Osteoblast (primary cell): Measurements from ENCODE around the gene SMPD3. TPM values are rescaled to one million over a fixed set of nuclear protein-coding genes. Genes with fewer than 3 reads are reported as not detected.

ENCODE experiments used
- DNase-seq: peaks from one replicate; pipeline ENCODE4 v3.0.0; 2011; ENCODE audit warnings: low spot score, mixed read lengths; ENCODE audit not compliant: insufficient read length; ENCODE audit errors: missing footprints
- H2AFZ ChIP-seq: 2 replicates; pipeline ENCODE4 v1.6.0; 2011; ENCODE audit warnings: mild to moderate bottlenecking, low read length
- H3K27ac ChIP-seq: 2 replicates; pipeline ENCODE4 v1.5.1; 2011; ENCODE audit warnings: mild to moderate bottlenecking, low read depth, low read length, moderate library complexity
- H3K27me3 ChIP-seq: 2 replicates; pipeline ENCODE4 v1.6.0; 2012; ENCODE audit warnings: mild to moderate bottlenecking, control low read depth, inconsistent platforms, low read length, moderate library complexity; ENCODE audit not compliant: insufficient read depth
- H3K36me3 ChIP-seq: 2 replicates; pipeline ENCODE4 v1.5.1; 2011; ENCODE audit warnings: mild to moderate bottlenecking, low read length, control low read depth, moderate library complexity; ENCODE audit not compliant: insufficient read depth
- H3K4me1 ChIP-seq: 2 replicates; pipeline ENCODE4 v1.5.1; 2011; ENCODE audit warnings: mild to moderate bottlenecking, low read length, control low read depth, moderate library complexity; ENCODE audit not compliant: insufficient read depth
- H3K4me2 ChIP-seq: 2 replicates; pipeline ENCODE4 v1.6.0; 2011; ENCODE audit warnings: mild to moderate bottlenecking, low read length; ENCODE audit not compliant: insufficient read depth
- H3K4me3 ChIP-seq: fragments of 200-600 bp; sonication (generic); 3 replicates; pipeline ENCODE4 v1.5.1; 2012; ENCODE audit warnings: mild to moderate bottlenecking, low read length, inconsistent platforms; ENCODE audit not compliant: insufficient read depth
- H3K79me2 ChIP-seq: 2 replicates; pipeline ENCODE4 v1.6.0; 2012; ENCODE audit warnings: mild to moderate bottlenecking, low read length, control low read depth, inconsistent platforms; ENCODE audit not compliant: insufficient read depth
- H3K9me3 ChIP-seq: 2 replicates; pipeline ENCODE4 v1.5.1; 2011; ENCODE audit warnings: low read depth, low read length, control low read depth
- H4K20me1 ChIP-seq: 2 replicates; pipeline ENCODE4 v1.6.0; 2012; ENCODE audit warnings: mild to moderate bottlenecking, low read length, control low read depth; ENCODE audit not compliant: insufficient read depth
- total RNA-seq: library from RNA; depleted of rRNA; stranded (reverse); fragments of >200 nt; gene quantifications from 2 replicates; pipeline ENCODE4 v1.2.3, GENCODE V29; 2012
- TF ChIP-seq, protein P1 (sequence below): IDR thresholded peaks from 2 replicates; pipeline ENCODE4 v1.5.1; 2011; ENCODE audit warnings: mild to moderate bottlenecking, low read depth, low read length, moderate library complexity; ENCODE audit errors: extremely low read depth

The SMPD3 gene
- total RNA-seq, 1 donor = 0.72 TPM

DNA sequence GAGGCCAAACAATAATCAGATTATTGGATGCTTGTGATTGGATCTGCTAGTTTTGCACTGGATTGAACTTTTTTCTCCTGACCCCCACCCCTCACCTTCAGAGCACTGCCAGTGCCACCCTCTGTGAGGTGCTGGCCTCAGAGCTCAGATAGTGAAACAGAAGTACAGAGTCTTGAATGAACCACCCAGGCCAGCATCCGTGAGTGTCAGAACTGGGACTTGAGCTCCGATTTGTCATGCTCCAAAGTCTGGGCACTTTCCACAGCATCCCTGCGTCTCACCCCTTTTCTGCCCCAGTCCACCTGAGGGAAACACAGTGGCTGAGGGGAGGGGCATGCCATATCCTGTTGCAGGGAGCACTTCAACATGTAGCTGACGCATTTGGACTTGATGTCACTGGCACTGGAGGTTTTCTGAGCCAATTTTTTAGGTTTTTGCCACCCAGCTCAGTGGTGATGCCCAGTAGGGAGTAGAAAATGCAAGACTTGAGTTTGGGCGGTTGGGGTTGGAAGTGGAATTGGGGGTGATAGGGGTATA is 47.3 kb downstream of the SMPD3 start:
- no peak for DNase-seq
- Histone ChIP-seq H3K27me3 (no peaks in the 10 kb centered on the region), H3K4me1 (peaks cover 15% of the 10 kb centered on the region), H3K4me2 (no peak overlapping the region), H4K20me1 (no peaks in the 10 kb centered on the region), H3K9me3 (no peaks in the 10 kb centered on the region), H3K79me2 (no peaks in the 10 kb centered on the region), H3K36me3 (no peaks in the 10 kb centered on the region), H3K4me3 (no peak overlapping the region), H2AFZ (no peak overlapping the region), H3K27ac (no peak overlapping the region)
- TF ChIP-seq, protein P1, sequence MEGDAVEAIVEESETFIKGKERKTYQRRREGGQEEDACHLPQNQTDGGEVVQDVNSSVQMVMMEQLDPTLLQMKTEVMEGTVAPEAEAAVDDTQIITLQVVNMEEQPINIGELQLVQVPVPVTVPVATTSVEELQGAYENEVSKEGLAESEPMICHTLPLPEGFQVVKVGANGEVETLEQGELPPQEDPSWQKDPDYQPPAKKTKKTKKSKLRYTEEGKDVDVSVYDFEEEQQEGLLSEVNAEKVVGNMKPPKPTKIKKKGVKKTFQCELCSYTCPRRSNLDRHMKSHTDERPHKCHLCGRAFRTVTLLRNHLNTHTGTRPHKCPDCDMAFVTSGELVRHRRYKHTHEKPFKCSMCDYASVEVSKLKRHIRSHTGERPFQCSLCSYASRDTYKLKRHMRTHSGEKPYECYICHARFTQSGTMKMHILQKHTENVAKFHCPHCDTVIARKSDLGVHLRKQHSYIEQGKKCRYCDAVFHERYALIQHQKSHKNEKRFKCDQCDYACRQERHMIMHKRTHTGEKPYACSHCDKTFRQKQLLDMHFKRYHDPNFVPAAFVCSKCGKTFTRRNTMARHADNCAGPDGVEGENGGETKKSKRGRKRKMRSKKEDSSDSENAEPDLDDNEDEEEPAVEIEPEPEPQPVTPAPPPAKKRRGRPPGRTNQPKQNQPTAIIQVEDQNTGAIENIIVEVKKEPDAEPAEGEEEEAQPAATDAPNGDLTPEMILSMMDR = no peak

DNA sequence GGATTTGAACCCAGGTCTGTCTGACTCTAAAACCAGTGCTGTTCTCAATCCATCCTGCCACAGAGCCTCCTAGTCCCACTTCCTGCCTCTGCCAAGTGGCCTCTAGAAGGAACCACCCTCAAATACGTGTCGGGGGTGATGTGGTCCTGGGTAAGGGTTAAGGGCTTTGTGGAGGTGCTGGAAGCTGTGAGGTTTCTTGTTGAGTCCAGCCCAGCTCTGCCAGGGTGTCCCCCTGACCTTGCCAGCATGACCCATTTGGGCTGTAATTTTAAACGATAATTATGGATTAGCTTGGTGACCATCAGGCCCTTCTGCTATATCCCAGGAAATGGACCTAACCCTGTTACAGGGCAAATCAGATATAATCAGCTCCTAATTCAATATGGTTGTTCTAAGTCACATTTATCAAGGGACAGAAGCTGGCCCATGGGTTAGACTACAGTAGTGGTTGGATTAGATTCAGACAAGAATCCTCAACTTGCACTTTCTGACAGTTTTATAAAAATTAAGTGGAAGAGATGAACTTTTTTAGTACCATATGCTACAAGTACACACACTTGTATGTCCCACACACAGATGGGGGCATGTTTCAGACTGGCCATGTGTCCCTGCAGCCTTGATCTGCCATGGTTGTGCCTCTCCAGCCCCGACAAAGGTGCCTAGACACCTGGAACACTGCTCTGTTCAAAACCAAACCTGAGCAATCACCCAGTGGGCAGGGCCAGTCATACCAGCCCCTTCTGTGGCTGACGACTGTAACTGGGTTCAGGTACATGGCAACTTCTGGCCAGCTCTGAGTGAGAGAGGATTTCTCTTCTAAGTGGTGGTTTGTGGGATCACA is 48.0 kb downstream of the SMPD3 start:
- Histone ChIP-seq H3K4me3 (no peak overlapping the region), H3K79me2 (no peaks in the 10 kb centered on the region), H3K9me3 (no peaks in the 10 kb centered on the region), H3K36me3 (no peaks in the 10 kb centered on the region), H2AFZ (no peak overlapping the region), H3K4me2 (no peak overlapping the region), H3K4me1 (peaks cover 15% of the 10 kb centered on the region), H3K27ac (no peak overlapping the region), H4K20me1 (no peaks in the 10 kb centered on the region), H3K27me3 (no peaks in the 10 kb centered on the region)
- DNase-seq = no peak
- TF ChIP-seq, protein P1 = no peak

DNA sequence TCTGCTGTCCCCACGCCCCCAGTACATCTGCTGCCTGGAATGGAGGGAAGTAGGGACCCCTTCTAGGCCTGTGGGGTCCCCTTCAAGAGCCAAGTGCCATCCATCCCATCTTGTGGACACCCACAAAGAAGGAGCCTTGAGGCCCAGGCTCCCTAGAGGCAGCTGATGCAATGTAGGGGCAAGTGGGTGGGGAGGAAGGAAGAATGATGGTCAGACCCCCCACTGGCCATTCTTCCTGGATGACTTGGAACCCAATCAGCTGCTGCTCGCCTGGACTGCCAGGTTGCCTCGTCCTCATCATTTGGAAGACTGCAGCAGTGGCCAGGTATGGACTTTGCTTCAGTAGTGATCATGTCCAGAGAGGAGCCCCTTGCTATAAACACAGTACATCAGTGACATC is 48.9 kb downstream of the SMPD3 start:
- Histone ChIP-seq H3K4me3 (no peak overlapping the region), H3K4me2 (no peak overlapping the region), H3K79me2 (no peaks in the 10 kb centered on the region), H3K9me3 (no peaks in the 10 kb centered on the region), H3K27ac (no peak overlapping the region), H3K36me3 (no peaks in the 10 kb centered on the region), H4K20me1 (no peaks in the 10 kb centered on the region), H3K4me1 (peaks cover 15% of the 10 kb centered on the region), H2AFZ (no peak overlapping the region), H3K27me3 (no peaks in the 10 kb centered on the region)
- TF ChIP-seq, protein P1 = no peak
- DNase-seq = no peak

DNA sequence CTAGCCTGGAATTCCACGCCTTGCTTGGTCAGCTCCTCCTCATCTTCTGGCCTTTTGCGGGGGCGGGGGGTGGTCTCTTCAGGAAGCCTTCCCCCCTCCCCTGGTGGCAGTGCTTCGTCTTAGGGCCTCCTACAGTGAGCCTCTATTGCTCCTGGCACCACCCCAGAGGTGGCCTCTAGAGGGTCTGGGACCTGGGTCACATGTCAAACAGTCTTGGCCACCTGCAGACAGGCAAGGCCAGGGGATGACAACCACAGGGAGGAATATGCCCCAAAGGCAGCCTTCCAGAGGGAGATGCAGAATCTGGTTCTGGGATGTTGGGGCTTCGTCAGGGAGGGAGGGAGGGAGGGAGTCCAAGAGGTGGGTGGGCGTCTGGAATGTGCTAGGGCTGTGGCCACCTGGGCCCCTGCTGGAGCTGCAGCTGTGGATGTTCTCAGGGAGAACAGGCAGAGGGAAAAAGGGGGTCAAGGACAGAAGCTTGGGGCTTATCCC is 50.6 kb downstream of the SMPD3 start:
- no peaks in the 10 kb centered on the region for H4K20me1 ChIP-seq
- peaks cover 13% of the 10 kb centered on the region for H3K4me1 ChIP-seq
- TF ChIP-seq, protein P1 = no peak
- DNase-seq = no peak
- H3K27ac ChIP-seq = no peak overlapping the region
- H2AFZ ChIP-seq = no peak overlapping the region
- H3K9me3 ChIP-seq = no peaks in the 10 kb centered on the region
- no peak overlapping the region for H3K4me2 ChIP-seq
- no peaks in the 10 kb centered on the region for H3K36me3 ChIP-seq
- H3K79me2 ChIP-seq = no peaks in the 10 kb centered on the region
- H3K27me3 ChIP-seq = no peaks in the 10 kb centered on the region
- H3K4me3 ChIP-seq = no peak overlapping the region
